Stomach (tissue), 9 donors: ENCODE results near the gene ARPP19. TPM values are rescaled to one million over a fixed set of nuclear protein-coding genes. Genes with fewer than 3 reads are reported as not detected.

Experiments
- DNase-seq, 2 donors: peaks; one replicate each; pipeline versions ENCODE4 v3.0.0 to v3.0.0-alpha.2; 2013 to 2019
- H3K27ac ChIP-seq, 5 donors: fragments of 200-600 bp in 4 of 5; sonication (generic) in 4 of 5; one replicate each; pipeline ENCODE4 v1.5.1; 2013 to 2019; ENCODE audit warnings: mild to moderate bottlenecking in 1 of 5, moderate library complexity in 1 of 5
- H3K27me3 ChIP-seq, 3 donors: fragments of 200-600 bp; sonication (generic); one replicate each; pipeline ENCODE4 v1.5.1; 2017 to 2019; ENCODE audit warnings: mixed run types in 1 of 3
- H3K36me3 ChIP-seq, 4 donors: fragments of 200-600 bp; sonication (generic); 1 replicate in 3 of 4; 2 replicates in 1 of 4; pipeline ENCODE4 v1.5.1; 2016 to 2019
- H3K4me1 ChIP-seq, 4 donors: fragments of 200-600 bp; sonication (generic); one replicate each; pipeline ENCODE4 v1.5.1; 2016 to 2019
- H3K4me3 ChIP-seq, 4 donors: fragments of 200-600 bp; sonication (generic) in 3 of 4; one replicate each; pipeline ENCODE4 v1.5.1; 2016 to 2019; ENCODE audit warnings: mild to moderate bottlenecking in 1 of 4
- H3K9me3 ChIP-seq, 4 donors: fragments of 200-600 bp; sonication (generic); one replicate each; pipeline ENCODE4 v1.5.1; 2016 to 2019
- EP300 ChIP-seq: sonication (generic); formaldehyde crosslinking; IDR thresholded peaks from one replicate; pipeline ENCODE4 v1.6.1; 2017; ENCODE audit warnings: antibody characterized with exemption
- POLR2A ChIP-seq, 4 donors: fragments of 450-650 bp; IDR thresholded peaks; one replicate each; pipeline ENCODE4 v1.6.1; 2016; ENCODE audit warnings: antibody characterized with exemption in 4 of 4, control low read depth in 2 of 4, mild to moderate bottlenecking in 1 of 4, moderate library complexity in 1 of 4
- POLR2AphosphoS5 ChIP-seq, 3 donors: sonication (generic); formaldehyde crosslinking; IDR thresholded peaks; one replicate each; pipeline ENCODE4 v1.6.1; 2016; ENCODE audit warnings: antibody characterized with exemption in 3 of 3
- WGBS, 5 donors: extraction: QIAGEN DNeasy Blood & Tissue Kit in 3 of 5; methylation state at CpG; one replicate each; pipeline versions ENCODE4 v1.1.5 to v1.1.7; 2013 to 2018; 5-methylcytosine and 5-hydroxymethylcytosine counted together
- intact Hi-C: fragments of 100-400 bp; cut with DNase I; formaldehyde crosslinking; loops from one replicate; pipeline ENCODE4 v1.15.1; 2023; ENCODE audit warnings: low total_unique reads
- polyA plus RNA-seq, 3 donors: library from polyadenylated mRNA; stranded (reverse); fragments of 200-250 nt; gene quantifications; one replicate each; pipeline ENCODE4 v1.2.3, GENCODE V29; 2013
- total RNA-seq, 5 donors: library from RNA; depleted of rRNA; stranded (reverse); fragments of >200 nt; gene quantifications; one replicate each; pipeline versions ENCODE4 v1.1.0 to v1.2.3, GENCODE V29; 2014 to 2016
- TF ChIP-seq, protein P1 (sequence below), 7 experiments: fragments of 450-650 bp in 4 of 7; fragments of 200-600 bp in 3 of 7; sonication (generic) in 3 of 7; IDR thresholded peaks; one replicate each; pipeline ENCODE4 v1.5.1; 2016 to 2019; ENCODE audit warnings: antibody characterized with exemption in 7 of 7, control low read depth in 2 of 7, mild to moderate bottlenecking in 1 of 7
- donor health status: healthy with polysubstance abuse.
- donor health status: Bipolar disorder and iron deficiency.
- donor health status: healthy.

ARPP19 gene
- total and polyA plus RNA-seq, 8 donors, result 8.4 to 263 (median 63.2) TPM

DNA sequence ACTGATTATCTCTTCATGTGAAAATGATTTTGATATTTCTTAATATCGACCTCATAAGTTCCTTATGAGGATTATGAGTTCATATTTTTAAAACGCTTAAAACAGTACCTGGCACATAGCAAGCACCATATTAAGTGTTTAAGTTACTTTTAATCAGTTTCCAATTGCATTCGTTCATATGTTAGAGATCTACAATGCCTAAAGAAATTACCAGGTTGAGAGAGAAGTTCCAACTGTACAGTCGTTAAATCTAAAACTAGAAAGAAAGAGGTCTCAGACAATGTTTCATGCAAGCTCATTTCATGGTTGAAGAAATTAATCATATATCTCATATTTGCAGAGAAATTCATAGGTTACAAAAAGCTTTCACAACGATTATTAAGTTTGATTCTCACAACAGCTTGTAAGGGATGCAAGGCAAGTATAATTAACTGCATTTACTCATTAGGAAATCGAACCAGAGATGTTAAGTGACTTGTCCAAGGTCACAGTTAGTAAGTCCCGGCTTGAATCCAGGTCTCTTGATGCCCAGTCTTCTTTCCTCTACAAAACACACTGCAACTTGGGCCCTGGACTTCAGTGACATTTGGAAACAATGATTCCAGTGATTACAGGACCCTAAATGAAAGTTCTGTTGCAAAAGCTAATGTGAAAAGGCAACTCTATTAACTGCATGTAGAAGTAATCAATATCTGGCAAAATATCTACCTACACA, 41.5 kb downstream of the ARPP19 start:
- H3K4me1 ChIP-seq, result peaks cover 10 to 38% (median 24%) of the 10 kb centered on the region in 4 donors
- no peaks in the 10 kb centered on the region for H3K9me3 ChIP-seq
- H3K27ac ChIP-seq, result peak overlapping the region in 1 of 5 donors; percentile 87
- H3K4me3 ChIP-seq, result peak overlapping the region; percentile 66 to 85 (median 80)
- TF ChIP-seq, protein P1, sequence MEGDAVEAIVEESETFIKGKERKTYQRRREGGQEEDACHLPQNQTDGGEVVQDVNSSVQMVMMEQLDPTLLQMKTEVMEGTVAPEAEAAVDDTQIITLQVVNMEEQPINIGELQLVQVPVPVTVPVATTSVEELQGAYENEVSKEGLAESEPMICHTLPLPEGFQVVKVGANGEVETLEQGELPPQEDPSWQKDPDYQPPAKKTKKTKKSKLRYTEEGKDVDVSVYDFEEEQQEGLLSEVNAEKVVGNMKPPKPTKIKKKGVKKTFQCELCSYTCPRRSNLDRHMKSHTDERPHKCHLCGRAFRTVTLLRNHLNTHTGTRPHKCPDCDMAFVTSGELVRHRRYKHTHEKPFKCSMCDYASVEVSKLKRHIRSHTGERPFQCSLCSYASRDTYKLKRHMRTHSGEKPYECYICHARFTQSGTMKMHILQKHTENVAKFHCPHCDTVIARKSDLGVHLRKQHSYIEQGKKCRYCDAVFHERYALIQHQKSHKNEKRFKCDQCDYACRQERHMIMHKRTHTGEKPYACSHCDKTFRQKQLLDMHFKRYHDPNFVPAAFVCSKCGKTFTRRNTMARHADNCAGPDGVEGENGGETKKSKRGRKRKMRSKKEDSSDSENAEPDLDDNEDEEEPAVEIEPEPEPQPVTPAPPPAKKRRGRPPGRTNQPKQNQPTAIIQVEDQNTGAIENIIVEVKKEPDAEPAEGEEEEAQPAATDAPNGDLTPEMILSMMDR (IDR thresholded peaks at IDR 0.05), result no peak
- no peak for TF ChIP-seq EP300
- no peak for TF ChIP-seq POLR2AphosphoS5 (IDR thresholded peaks at IDR 0.05)
- TF ChIP-seq POLR2A (IDR thresholded peaks at IDR 0.05), result no peak
- 82 to 84% (median 82%) methylated on average over 7 of the region's 7 CpGs for WGBS, 5 donors
- H3K36me3 ChIP-seq, result no peaks in the 10 kb centered on the region
- no peak for DNase-seq
- intact Hi-C loops, result no loop called here
- peaks cover 0 to 13% (median 4%) of the 10 kb centered on the region in 3 donors for H3K27me3 ChIP-seq

DNA sequence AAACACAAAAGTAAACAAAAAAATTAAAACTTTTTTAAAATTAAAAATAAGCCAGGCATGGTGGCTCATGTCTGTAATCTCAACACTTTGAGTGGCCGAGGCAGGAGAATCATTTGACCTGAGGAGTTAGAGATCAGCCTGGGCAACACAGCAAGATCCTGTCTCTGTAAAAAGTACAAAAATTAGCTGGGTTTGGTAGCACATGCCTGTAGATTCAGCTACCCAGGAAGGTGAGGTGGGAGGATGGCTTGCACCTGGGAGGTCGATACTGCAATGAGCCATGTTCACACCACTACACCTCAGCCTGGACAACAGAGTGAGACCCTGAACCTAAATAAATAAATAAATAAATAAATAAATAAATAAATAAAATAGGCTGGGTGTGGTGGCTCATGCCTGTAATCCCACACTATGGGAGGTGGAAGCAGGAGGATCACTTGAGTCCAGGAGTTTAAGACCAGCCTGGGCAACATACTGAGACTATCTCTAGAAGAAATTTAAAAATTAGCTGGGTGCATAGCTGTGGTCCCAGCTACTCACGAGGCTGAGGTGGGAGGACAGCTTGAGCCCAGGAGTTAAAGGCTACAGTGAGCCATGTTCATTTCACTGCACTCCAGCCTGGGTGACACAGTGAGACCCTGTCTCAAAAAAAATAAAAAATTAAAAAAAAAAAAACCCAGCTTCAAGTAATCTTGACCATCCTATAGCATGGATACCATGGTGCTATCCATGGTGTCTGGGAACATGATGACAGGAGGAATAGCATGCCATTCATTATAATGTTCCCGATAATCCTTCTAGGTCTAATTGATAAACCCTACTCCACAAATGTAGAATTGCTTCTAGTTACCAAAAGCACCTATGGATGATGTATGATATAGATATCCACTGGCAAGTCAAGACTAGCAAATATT, 44.4 kb downstream of the ARPP19 start:
- no peak overlapping the region for H3K4me3 ChIP-seq
- no peaks in the 10 kb centered on the region for H3K9me3 ChIP-seq
- no peaks in the 10 kb centered on the region for H3K36me3 ChIP-seq
- no peak overlapping the region for H3K27ac ChIP-seq
- H3K27me3 ChIP-seq, result no peaks in the 10 kb centered on the region
- no peak for TF ChIP-seq EP300
- TF ChIP-seq, protein P1 (IDR thresholded peaks at IDR 0.05), result no peak
- TF ChIP-seq POLR2AphosphoS5 (IDR thresholded peaks at IDR 0.05), result no peak
- TF ChIP-seq POLR2A (IDR thresholded peaks at IDR 0.05), result no peak
- no peak for DNase-seq
- peaks cover 4 to 50% (median 18%) of the 10 kb centered on the region in 4 donors for H3K4me1 ChIP-seq
- WGBS, 5 donors, result 90 to 96% (median 95%) methylated on average over 4 of the region's 4 CpGs
- intact Hi-C loops, result no loop called here

DNA sequence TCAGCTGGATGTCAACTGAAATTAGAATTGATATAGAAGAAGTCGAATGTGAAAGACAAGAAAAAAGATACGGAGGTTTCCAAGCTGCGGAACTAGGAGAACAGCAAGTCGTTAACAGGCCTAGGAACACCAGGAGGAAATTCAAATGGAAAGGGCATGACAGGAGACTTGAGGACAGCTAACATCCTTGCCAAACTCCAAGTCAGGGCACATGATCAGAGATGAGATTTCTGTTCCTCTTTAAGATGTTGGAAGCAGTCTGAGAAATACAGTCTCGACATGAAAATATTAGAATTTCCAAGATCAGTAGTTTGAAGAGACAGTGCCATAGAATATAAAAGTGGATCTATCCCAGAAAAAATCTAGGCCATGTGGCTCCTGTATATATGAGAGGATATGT, 45.2 kb downstream of the ARPP19 start:
- H3K27me3 ChIP-seq, result no peaks in the 10 kb centered on the region
- TF ChIP-seq POLR2A (IDR thresholded peaks at IDR 0.05), result no peak
- TF ChIP-seq, protein P1 (IDR thresholded peaks at IDR 0.05), result no peak
- no peak for TF ChIP-seq POLR2AphosphoS5 (IDR thresholded peaks at IDR 0.05)
- TF ChIP-seq EP300, result no peak
- H3K36me3 ChIP-seq, result no peaks in the 10 kb centered on the region
- H3K4me3 ChIP-seq, result no peak overlapping the region
- 54 to 76% (median 59%) methylated on average over 4 to 5 of the region's 5 CpGs for WGBS, 5 donors
- peak overlapping the region in 1 of 5 donors; percentile 30 for H3K27ac ChIP-seq
- no peaks in the 10 kb centered on the region for H3K9me3 ChIP-seq
- DNase-seq, result no peak
- peaks cover 0 to 49% (median 14%) of the 10 kb centered on the region in 4 donors for H3K4me1 ChIP-seq
- intact Hi-C loops, result no loop called here

DNA sequence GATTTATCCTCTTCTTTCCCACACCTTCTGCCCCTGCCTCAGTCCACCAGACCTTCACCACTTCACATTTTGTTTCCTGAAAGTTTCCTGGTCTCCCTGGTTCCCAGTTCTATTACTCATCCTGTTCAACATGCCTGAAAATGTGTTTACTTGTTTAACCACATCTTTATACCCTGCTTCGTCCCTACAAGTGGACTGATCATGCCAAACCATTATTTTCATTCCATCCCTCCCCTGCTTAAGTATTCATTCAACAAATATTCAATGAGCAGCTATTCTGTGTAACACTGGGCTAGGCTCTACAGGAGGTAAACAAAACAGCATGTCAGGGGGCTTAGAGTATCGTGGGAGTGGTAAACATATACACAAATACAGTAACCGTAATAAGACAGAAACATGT, 45.6 kb downstream of the ARPP19 start:
- no peaks in the 10 kb centered on the region for H3K36me3 ChIP-seq
- no peaks in the 10 kb centered on the region for H3K27me3 ChIP-seq
- peak overlapping the region in 2 of 5 donors; percentile 30 to 32 for H3K27ac ChIP-seq
- intact Hi-C loops, result no loop called here
- DNase-seq, result no peak
- H3K4me1 ChIP-seq, result peaks cover 0 to 45% (median 14%) of the 10 kb centered on the region in 4 donors
- H3K4me3 ChIP-seq, result no peak overlapping the region
- peak in 1 of 3 donors; percentile 24 for TF ChIP-seq POLR2AphosphoS5 (IDR thresholded peaks at IDR 0.05)
- no peak for TF ChIP-seq EP300
- H3K9me3 ChIP-seq, result no peaks in the 10 kb centered on the region
- 61 to 72% (median 70%) methylated on average over 3 of the region's 3 CpGs for WGBS, 5 donors
